Ascending aorta (tissue), 2 donors: ENCODE results near the gene C1QTNF3. TPM values are rescaled to one million over a fixed set of nuclear protein-coding genes. Genes with fewer than 3 reads are reported as not detected.

Experiments
- DNase-seq, 2 donors: peaks; one replicate each; pipeline ENCODE4 v3.0.0-alpha.2; 2019; ENCODE audit warnings: low spot score in 2 of 2
- H3K27ac ChIP-seq, 2 donors: fragments of 200-600 bp; sonication (generic); one replicate each; pipeline ENCODE4 v1.5.1; 2016 to 2017; ENCODE audit warnings: mild to moderate bottlenecking in 1 of 2
- H3K27me3 ChIP-seq: fragments of 200-600 bp; sonication (generic); one replicate; pipeline ENCODE4 v1.5.1; 2017
- H3K36me3 ChIP-seq, 2 donors: fragments of 200-600 bp; sonication (generic); one replicate each; pipeline ENCODE4 v1.5.1; 2016
- H3K4me1 ChIP-seq, 2 donors: fragments of 200-600 bp; sonication (generic); one replicate each; pipeline ENCODE4 v1.5.1; 2016 to 2017; ENCODE audit warnings: mild to moderate bottlenecking in 1 of 2
- H3K4me3 ChIP-seq, 2 donors: fragments of 200-600 bp; sonication (generic); one replicate each; pipeline ENCODE4 v1.5.1; 2016 to 2017; ENCODE audit warnings: mild to moderate bottlenecking in 1 of 2
- H3K9me3 ChIP-seq, 2 donors: fragments of 200-600 bp; sonication (generic); one replicate each; pipeline ENCODE4 v1.5.1; 2016
- CTCF ChIP-seq, 3 experiments: fragments of 200-600 bp in 2 of 3; fragments of 450-650 bp in 1 of 3; sonication (generic) in 2 of 3; IDR thresholded peaks; one replicate each; pipeline ENCODE4 v1.5.1; 2016 to 2019; ENCODE audit warnings: antibody characterized with exemption in 3 of 3, mild to moderate bottlenecking in 1 of 3, moderate library complexity in 1 of 3
- intact Hi-C: fragments of 100-400 bp; cut with DNase I; formaldehyde crosslinking; loops from one replicate; pipeline ENCODE4 v1.15.1; 2023
- total RNA-seq: library from RNA; depleted of rRNA; stranded (reverse); fragments of >200 nt; gene quantifications from one replicate; pipeline ENCODE4 v1.1.0, GENCODE V29; 2016

Gene C1QTNF3
- total RNA-seq, 1 donor from 2014 or later: 1.3 TPM

DNA sequence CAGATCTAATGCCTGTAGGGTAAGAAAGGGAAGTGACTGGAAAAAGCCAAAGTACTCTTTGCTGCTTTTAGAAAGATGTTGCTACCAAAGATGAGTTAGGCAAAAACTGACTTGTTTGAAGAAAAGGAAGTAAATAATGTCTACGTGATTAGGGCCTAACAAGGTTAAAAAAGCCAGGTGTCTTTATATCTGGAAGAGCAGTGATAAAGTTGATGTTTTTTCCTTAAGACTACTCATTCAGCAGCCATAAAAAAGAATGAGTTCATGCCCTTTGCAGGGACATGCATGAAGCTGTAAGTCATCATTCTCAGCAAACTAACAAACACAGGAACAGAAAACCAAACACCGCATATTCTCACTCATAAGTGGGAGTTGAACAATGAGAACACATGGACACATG lies 21.7 kb downstream of the C1QTNF3 start:
- Histone ChIP-seq H3K9me3 (no peaks in the 10 kb centered on the region), H3K27ac (no peak overlapping the region)

DNA sequence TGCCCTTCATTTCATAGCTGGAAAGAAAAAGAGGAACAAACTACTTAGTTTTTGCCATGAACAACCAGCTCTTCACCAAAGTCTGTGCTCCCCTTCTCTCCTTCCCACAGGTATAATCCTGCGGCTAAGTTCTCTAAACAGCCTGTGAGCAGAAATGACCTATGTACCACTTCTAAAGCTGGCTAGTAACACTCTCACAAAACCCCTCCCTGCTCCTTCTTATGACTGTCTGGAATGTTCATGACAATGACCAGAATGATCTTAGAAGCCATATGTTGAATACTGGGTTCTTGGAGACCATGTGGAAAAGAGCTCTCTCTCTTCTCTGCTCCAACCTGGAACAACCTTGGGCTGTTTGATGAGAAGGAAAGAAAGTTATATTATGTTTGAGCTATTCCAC lies 22.3 kb downstream of the C1QTNF3 start:
- Histone ChIP-seq H3K36me3 (no peaks in the 10 kb centered on the region), H3K27ac (no peak overlapping the region), H3K4me1 (no peaks in the 10 kb centered on the region), H3K9me3 (no peaks in the 10 kb centered on the region), H3K4me3 (no peak overlapping the region), H3K27me3 (no peaks in the 10 kb centered on the region)
- intact Hi-C loops: no loop called here
- DNase-seq: no peak
- no peak for TF ChIP-seq CTCF (IDR thresholded peaks at IDR 0.05)

More for the DNA sequence above, 21.7 kb downstream of the C1QTNF3 start:
- no peak for DNase-seq
- intact Hi-C loops: no loop called here
- no peaks in the 10 kb centered on the region for H3K36me3 ChIP-seq
- H3K4me3 ChIP-seq: no peak overlapping the region
- no peaks in the 10 kb centered on the region for H3K27me3 ChIP-seq
- no peaks in the 10 kb centered on the region for H3K4me1 ChIP-seq
- no peak for TF ChIP-seq CTCF (IDR thresholded peaks at IDR 0.05)

DNA sequence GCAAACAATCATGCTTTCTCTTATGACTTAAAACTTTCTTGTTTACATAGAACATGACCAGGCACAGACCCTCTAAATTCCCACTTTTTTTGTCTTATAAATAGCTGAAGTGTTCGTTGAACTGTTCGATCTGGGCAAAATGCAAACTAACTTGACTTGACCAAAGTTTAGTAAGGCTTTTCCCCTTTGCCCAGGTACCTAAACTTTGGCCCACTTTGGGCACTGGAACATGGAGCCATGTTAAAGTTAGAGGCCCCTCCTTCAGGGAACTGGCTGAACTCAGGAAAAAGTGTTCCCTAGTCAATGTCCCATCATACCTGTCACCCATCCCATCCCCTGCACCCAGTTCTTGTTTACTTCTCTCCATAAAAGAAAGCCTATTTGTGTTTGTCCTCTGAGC lies 25.8 kb downstream of the C1QTNF3 start:
- Histone ChIP-seq H3K9me3 (no peaks in the 10 kb centered on the region), H3K4me1 (peaks cover 0 to 2% of the 10 kb centered on the region in 2 donors), H3K36me3 (no peaks in the 10 kb centered on the region), H3K4me3 (no peak overlapping the region), H3K27me3 (no peaks in the 10 kb centered on the region), H3K27ac (no peak overlapping the region)
- TF ChIP-seq CTCF (IDR thresholded peaks at IDR 0.05): no peak
- intact Hi-C loops: no loop called here
- DNase-seq: no peak

DNA sequence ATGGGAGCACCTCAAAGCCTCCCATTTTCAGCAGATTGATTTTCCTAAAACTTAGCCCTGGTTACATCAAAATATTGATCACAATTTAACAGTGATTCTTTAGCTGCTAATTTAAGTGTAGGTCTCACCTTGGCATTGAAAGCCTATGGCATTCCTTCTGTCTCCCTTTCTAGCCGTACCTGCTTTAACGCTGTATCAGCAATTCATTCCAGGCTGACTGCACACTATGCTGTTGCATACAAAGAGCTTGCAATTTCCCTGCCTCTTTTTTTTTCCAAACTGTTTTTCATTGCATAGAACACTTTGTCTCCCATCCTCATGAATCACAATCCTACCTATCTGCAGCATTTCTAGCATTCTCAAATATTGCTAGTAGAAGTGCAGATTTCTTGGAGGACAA lies 26.3 kb downstream of the C1QTNF3 start:
- Histone ChIP-seq H3K9me3 (no peaks in the 10 kb centered on the region), H3K4me1 (peaks cover 0 to 2% of the 10 kb centered on the region in 2 donors), H3K27me3 (no peaks in the 10 kb centered on the region), H3K27ac (no peak overlapping the region), H3K4me3 (no peak overlapping the region), H3K36me3 (no peaks in the 10 kb centered on the region)
- intact Hi-C loops: no loop called here
- no peak for DNase-seq
- TF ChIP-seq CTCF (IDR thresholded peaks at IDR 0.05): no peak

DNA sequence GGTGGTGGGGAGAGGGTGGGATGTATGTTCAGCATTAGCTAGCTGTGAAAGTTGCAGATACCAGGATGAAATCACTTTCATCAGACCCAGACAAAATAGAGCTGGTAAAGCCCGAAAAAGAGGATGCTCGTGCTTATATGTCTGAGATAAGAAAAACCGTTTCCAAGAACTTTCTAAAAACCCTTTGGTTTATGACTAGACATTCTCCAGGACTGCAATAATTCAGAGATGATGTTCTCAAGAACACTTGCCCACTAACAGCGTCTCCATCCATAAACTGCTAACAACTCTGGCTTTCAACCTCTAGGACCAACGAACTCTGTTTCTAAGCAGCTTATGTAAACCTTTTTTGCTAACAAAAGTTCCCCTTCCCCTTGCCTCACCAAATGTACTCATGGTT lies 26.8 kb downstream of the C1QTNF3 start:
- intact Hi-C loops: no loop called here
- DNase-seq: no peak
- Histone ChIP-seq H3K36me3 (no peaks in the 10 kb centered on the region), H3K4me1 (peaks cover 0 to 2% of the 10 kb centered on the region in 2 donors), H3K27me3 (no peaks in the 10 kb centered on the region), H3K4me3 (no peak overlapping the region), H3K27ac (no peak overlapping the region), H3K9me3 (no peaks in the 10 kb centered on the region)
- no peak for TF ChIP-seq CTCF (IDR thresholded peaks at IDR 0.05)
